OCI-LY3 (cell line): ENCODE results near the gene PIGC.

Experiments
- H2AFZ ChIP-seq: fragments of 200-600, 300-600 bp; shearing (Covaris generic); 2 replicates; pipeline ENCODE4 v1.6.0; 2014; ENCODE audit warnings: antibody characterized with exemption, low read depth, low read length
- H3K27ac ChIP-seq: fragments of 200-600, 300-600 bp; sonication (generic); 2 replicates; pipeline ENCODE4 v1.5.1; 2014; ENCODE audit warnings: mild to moderate bottlenecking, low read length, moderate library complexity, mixed read lengths
- H3K27me3 ChIP-seq: fragments of 200-600, 300-600 bp; sonication (generic); 2 replicates; pipeline ENCODE4 v1.6.1; 2014; ENCODE audit warnings: low read depth, low read length, mixed read lengths
- H3K36me3 ChIP-seq: fragments of 200-600, 300-600 bp; sonication (generic); replicated peaks from 2 replicates; pipeline ENCODE3; 2014; ENCODE audit warnings: low read depth, low read length, mixed read lengths
- H3K4me1 ChIP-seq: fragments of 300-600, 200-600 bp; sonication (generic); 2 replicates; pipeline ENCODE4 v1.6.1; 2014; ENCODE audit warnings: low read length, mixed read lengths
- H3K4me2 ChIP-seq: fragments of 200-600, 300-600 bp; sonication (generic); 2 replicates; pipeline ENCODE4 v1.6.1; 2014; ENCODE audit warnings: low read length, mixed read lengths
- H3K4me3 ChIP-seq: fragments of 300-600, 200-600 bp; sonication (generic); 2 replicates; pipeline ENCODE4 v1.5.1; 2014; ENCODE audit warnings: antibody characterized with exemption, mild to moderate bottlenecking, low read length, moderate library complexity
- H3K79me2 ChIP-seq: fragments of 300-600, 200-600 bp; shearing (Covaris generic); 2 replicates; pipeline ENCODE4 v1.6.1; 2014; ENCODE audit warnings: mild to moderate bottlenecking, low read length, mixed read lengths
- H3K9ac ChIP-seq: fragments of 300-600, 200-600 bp; shearing (Covaris generic); 2 replicates; pipeline ENCODE4 v1.6.0; 2014; ENCODE audit warnings: mild to moderate bottlenecking, low read length, moderate library complexity
- H3K9me3 ChIP-seq: fragments of 200-600, 300-600 bp; shearing (Covaris generic); 2 replicates; pipeline ENCODE4 v1.6.1; 2014; ENCODE audit warnings: low read length, mixed read lengths; ENCODE audit not compliant: insufficient read depth
- H4K20me1 ChIP-seq: fragments of 200-600, 300-600 bp; sonication (generic); 2 replicates; pipeline ENCODE4 v1.6.1; 2016; ENCODE audit warnings: low read length, mixed read lengths; ENCODE audit not compliant: insufficient read depth
- EZH2phosphoT487 ChIP-seq: fragments of 200-600 bp; shearing (Covaris generic); IDR thresholded peaks from 2 replicates; pipeline ENCODE4 v1.6.1; 2018; ENCODE audit warnings: antibody characterized with exemption, mixed run types, low read depth
- TF ChIP-seq, protein P1 (sequence below): fragments of 200-600, 300-600 bp; sonication (generic); IDR thresholded peaks from 2 replicates; pipeline ENCODE4 v1.5.1; 2014; ENCODE audit warnings: antibody characterized with exemption, low read length, low read depth

PIGC gene

DNA sequence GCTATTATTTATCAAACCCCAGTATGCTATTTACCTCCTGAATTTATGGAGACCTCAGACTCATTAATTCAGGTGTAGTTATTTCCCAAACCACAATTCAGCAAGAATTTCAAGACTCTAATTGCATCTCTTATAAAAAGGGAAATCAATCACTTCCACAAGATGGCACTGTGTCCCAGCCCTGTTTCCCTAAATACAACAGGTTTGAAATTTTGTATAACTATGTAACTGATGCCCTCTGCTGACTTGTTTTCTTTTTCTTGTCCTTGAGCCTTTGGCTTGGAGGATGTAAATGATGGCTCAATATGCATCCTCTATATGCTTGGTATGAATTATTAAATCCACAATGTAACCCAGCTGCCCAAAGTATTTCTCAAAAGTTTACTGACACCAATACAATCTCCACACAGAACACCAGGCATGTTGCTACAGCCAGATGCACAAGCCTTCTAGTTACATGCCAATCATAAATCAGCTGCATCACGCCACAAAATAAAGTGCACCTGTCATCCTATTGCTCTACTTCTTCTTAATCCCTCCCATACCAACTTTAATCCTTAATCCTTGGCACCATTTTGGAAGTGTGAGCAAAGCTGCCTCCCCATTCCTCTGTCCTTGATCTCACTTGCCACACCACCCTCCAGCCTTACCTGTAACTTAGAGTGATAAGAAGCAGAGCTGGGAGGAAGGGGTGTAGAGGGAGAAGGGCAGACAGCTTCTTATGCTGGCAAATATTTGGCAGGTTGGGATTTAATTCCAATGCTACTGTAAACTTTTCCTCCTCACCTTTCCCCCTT, 14.3 kb downstream of the PIGC start:
- H3K9ac ChIP-seq: no peak overlapping the region
- H3K36me3 ChIP-seq: no peaks in the 10 kb centered on the region
- H3K4me1 ChIP-seq: peaks cover 7% of the 10 kb centered on the region
- no peak overlapping the region for H3K4me2 ChIP-seq
- no peaks in the 10 kb centered on the region for H3K27me3 ChIP-seq
- H3K4me3 ChIP-seq: no peak overlapping the region
- H3K27ac ChIP-seq: no peak overlapping the region
- no peaks in the 10 kb centered on the region for H3K79me2 ChIP-seq
- H4K20me1 ChIP-seq: no peaks in the 10 kb centered on the region
- H2AFZ ChIP-seq: no peak overlapping the region
- TF ChIP-seq EZH2phosphoT487: no peak
- TF ChIP-seq, protein P1, sequence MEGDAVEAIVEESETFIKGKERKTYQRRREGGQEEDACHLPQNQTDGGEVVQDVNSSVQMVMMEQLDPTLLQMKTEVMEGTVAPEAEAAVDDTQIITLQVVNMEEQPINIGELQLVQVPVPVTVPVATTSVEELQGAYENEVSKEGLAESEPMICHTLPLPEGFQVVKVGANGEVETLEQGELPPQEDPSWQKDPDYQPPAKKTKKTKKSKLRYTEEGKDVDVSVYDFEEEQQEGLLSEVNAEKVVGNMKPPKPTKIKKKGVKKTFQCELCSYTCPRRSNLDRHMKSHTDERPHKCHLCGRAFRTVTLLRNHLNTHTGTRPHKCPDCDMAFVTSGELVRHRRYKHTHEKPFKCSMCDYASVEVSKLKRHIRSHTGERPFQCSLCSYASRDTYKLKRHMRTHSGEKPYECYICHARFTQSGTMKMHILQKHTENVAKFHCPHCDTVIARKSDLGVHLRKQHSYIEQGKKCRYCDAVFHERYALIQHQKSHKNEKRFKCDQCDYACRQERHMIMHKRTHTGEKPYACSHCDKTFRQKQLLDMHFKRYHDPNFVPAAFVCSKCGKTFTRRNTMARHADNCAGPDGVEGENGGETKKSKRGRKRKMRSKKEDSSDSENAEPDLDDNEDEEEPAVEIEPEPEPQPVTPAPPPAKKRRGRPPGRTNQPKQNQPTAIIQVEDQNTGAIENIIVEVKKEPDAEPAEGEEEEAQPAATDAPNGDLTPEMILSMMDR: peak; percentile 98
- H3K9me3 ChIP-seq: no peaks in the 10 kb centered on the region

DNA sequence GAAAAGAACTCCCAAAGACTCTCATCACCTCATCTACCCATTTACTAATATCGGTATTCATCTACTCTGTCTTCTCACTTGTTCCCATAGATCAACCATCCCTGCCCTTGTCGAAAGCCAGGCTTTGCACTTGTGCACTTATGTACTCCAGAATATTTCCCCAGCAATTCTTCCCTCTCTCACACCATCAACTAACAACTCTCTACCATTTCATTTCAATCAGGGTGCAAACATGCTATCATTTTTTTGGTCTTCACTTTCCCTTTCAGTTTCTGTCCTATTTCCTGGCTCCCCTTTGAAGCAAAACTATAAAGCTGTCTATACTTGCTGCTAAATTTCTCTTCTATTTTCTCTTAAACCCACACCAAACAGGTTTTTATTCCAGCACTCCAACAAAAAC, 16.7 kb downstream of the PIGC start:
- Histone ChIP-seq H3K4me3 (no peak overlapping the region), H3K4me2 (peak overlapping the region; percentile 17), H3K4me1 (peaks cover 7% of the 10 kb centered on the region), H3K27me3 (no peaks in the 10 kb centered on the region), H2AFZ (no peak overlapping the region), H4K20me1 (no peaks in the 10 kb centered on the region), H3K79me2 (no peaks in the 10 kb centered on the region), H3K36me3 (no peaks in the 10 kb centered on the region), H3K27ac (no peak overlapping the region), H3K9ac (no peak overlapping the region), H3K9me3 (no peaks in the 10 kb centered on the region)
- TF ChIP-seq, protein P1: no peak
- no peak for TF ChIP-seq EZH2phosphoT487

DNA sequence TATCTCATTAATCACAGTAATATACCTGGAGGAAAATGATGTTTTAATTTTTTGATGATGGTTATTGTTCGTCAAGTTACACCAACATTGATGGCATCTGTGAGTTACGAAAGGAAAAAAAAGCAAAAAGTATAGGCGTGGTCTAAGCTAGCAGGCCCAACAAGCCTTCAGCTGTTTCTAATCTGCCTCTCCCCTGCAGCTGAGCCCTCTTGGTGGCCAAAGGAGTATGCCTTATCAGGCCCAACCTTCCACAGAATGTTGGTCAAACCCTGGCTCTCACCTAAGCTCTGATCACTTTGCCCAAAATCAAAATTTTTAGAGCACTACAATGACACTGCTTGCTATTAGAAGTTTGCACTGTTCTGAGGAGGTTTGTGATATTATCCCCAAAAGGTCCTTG, 18.5 kb downstream of the PIGC start:
- no peaks in the 10 kb centered on the region for H3K27me3 ChIP-seq
- H4K20me1 ChIP-seq: no peaks in the 10 kb centered on the region
- no peak overlapping the region for H2AFZ ChIP-seq
- TF ChIP-seq, protein P1: no peak
- TF ChIP-seq EZH2phosphoT487: no peak
- no peaks in the 10 kb centered on the region for H3K9me3 ChIP-seq
- H3K27ac ChIP-seq: no peak overlapping the region
- H3K36me3 ChIP-seq: no peaks in the 10 kb centered on the region
- no peak overlapping the region for H3K4me3 ChIP-seq
- H3K79me2 ChIP-seq: no peaks in the 10 kb centered on the region
- H3K4me1 ChIP-seq: peaks cover 7% of the 10 kb centered on the region
- no peak overlapping the region for H3K4me2 ChIP-seq
- no peak overlapping the region for H3K9ac ChIP-seq

DNA sequence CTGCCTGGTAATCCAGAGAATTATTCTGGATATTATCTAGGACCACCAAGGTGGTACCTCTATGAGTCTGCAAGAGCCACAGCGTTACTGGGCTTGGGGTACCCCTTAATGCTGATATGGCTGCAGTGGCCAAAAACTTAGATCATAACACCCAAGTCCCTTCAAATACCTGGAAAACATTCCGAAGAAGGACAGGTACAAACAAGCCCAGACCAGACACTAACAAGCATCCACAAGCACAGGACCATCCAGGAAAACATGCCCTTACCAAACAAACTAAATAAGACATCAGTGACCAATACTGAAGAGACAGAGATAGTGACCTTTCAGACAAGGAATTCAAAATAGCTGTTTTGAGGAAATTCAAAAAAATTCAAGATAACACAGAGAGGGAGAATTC, 20.5 kb downstream of the PIGC start:
- no peak overlapping the region for H3K4me2 ChIP-seq
- H3K4me1 ChIP-seq: peaks cover 7% of the 10 kb centered on the region
- no peaks in the 10 kb centered on the region for H3K36me3 ChIP-seq
- no peaks in the 10 kb centered on the region for H3K79me2 ChIP-seq
- H3K9me3 ChIP-seq: no peaks in the 10 kb centered on the region
- no peak overlapping the region for H2AFZ ChIP-seq
- H3K9ac ChIP-seq: no peak overlapping the region
- H3K27ac ChIP-seq: no peak overlapping the region
- no peaks in the 10 kb centered on the region for H3K27me3 ChIP-seq
- no peak overlapping the region for H3K4me3 ChIP-seq
- no peaks in the 10 kb centered on the region for H4K20me1 ChIP-seq
- TF ChIP-seq EZH2phosphoT487: no peak
- TF ChIP-seq, protein P1: no peak
